Tracheal epithelial cell (primary cell): ENCODE data around the gene ADAM10. TPM values are rescaled to one million over a fixed set of nuclear protein-coding genes. Genes with fewer than 3 reads are reported as not detected.

Experiments used
- total RNA-seq: library from RNA; depleted of rRNA; stranded (reverse); fragments of >200 nt; gene quantifications from 2 replicates; pipeline ENCODE4 v1.2.1, GENCODE V29; 2014

Gene ADAM10, protein sequence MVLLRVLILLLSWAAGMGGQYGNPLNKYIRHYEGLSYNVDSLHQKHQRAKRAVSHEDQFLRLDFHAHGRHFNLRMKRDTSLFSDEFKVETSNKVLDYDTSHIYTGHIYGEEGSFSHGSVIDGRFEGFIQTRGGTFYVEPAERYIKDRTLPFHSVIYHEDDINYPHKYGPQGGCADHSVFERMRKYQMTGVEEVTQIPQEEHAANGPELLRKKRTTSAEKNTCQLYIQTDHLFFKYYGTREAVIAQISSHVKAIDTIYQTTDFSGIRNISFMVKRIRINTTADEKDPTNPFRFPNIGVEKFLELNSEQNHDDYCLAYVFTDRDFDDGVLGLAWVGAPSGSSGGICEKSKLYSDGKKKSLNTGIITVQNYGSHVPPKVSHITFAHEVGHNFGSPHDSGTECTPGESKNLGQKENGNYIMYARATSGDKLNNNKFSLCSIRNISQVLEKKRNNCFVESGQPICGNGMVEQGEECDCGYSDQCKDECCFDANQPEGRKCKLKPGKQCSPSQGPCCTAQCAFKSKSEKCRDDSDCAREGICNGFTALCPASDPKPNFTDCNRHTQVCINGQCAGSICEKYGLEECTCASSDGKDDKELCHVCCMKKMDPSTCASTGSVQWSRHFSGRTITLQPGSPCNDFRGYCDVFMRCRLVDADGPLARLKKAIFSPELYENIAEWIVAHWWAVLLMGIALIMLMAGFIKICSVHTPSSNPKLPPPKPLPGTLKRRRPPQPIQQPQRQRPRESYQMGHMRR
- total RNA-seq = 120 and 133 TPM in 2 replicates

DNA sequence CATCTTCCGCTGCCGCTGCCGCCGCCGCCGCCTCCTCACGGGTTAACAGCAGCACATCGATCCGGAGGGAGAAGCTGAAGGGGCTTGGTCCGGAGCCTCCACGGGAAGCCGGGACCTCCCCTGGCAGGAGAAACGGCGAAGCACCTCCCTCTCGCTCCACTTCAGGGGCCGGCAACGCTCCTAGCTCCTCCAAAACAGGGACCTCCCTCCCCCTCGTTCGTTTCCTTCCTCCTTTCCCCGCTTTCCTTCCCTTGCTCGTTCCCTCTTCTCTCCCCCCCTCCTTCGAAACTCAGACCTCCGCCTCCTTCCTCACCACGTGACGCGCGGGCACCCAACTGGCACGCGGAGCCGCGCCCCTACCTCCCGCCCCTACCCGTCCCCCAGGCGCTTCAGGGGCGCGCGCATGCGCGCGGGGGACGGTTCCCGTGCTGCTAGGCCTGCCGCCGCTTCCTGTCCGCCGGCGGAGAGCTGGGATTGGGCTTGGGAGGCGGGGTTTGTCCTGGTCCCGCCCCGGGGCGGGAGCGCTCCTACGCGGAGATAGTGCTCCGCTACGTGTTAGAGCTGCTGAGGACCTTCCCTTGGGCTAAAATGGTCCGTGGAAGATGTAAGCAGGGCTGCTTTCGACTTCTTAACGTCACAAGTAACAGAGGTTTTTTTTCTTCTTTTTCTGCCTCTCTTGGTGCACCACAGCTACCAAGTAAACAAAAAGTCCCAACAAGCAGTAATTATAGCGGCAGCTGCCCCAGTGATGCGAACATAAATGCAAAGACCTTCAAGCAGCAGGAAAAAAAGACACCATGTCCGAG lies at the start of gene ADAM10:
TSS of gene ADAM10 (minus strand) at position 176 of the 806 bp plus-strand sequence. CDS start at position 3, 173 bp downstream.

DNA sequence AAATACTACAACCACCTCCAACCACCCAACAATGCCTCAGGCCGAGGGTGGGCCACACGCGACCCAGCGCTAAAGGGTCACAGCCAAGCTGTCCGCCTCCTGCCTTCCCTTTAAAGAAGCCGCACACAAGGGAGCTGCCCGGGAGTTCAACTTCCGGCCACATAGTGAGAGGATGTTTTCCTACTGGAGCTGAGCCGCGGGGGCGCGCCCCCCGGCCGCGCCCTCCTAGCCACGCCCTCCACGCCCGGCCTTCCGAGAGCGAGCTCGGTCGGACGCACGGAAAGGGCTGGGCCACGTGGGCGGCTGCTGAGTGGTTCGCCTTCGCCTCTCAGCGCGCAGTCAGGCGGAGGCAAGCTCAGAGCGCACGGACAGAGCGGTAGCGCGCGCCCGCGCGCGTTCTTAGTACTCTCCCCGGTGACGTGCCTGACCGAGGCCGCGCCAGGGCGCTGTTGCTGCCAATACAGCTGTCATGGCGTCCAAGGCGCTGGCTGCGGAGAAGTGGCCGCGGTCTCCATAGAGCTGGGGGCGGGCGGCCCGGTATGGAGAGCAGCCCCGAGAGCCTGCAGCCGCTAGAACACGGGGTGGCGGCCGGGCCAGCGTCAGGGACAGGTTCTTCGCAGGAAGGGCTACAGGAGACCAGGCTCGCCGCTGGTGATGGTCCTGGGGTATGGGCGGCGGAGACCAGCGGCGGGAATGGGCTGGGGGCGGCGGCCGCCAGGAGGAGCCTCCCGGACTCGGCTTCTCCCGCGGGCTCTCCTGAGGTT lies 21.5 kb upstream of the ADAM10 start, which contains the start of gene MINDY2:
TSS of gene MINDY2 (plus strand) at position 446 of the 764 bp plus-strand sequence. CDS start at position 540, 94 bp downstream.

Other genes starting within 250 kb of the ADAM10 start
- gene MINDY2, start 21.6 kb upstream of the ADAM10 start, total RNA-seq = 21.2 and 24.3 TPM in 2 replicates
- gene SLTM, start 184.0 kb upstream of the ADAM10 start, total RNA-seq = 51.6 and 55.2 TPM in 2 replicates
- 11.1 and 16.8 TPM in 2 replicates for gene RNF111, start 238.0 kb upstream of the ADAM10 start, total RNA-seq